ENCODE measurements around the gene COL6A3.

- no peak for TF ChIP-seq CTCF (IDR thresholded peaks at IDR 0.05)
- TF ChIP-seq EZH2 (IDR thresholded peaks at IDR 0.05; ENCODE audit: borderline replicate concordance, insufficient read depth, low read depth, low read length, poor library complexity, severe bottlenecking): no peak
These were observed 52.6 kb downstream of the COL6A3 start for GRCh38 chr2:237361194-237362004.
